ENCODE data around the gene DTL.

DTL gene

DNA sequence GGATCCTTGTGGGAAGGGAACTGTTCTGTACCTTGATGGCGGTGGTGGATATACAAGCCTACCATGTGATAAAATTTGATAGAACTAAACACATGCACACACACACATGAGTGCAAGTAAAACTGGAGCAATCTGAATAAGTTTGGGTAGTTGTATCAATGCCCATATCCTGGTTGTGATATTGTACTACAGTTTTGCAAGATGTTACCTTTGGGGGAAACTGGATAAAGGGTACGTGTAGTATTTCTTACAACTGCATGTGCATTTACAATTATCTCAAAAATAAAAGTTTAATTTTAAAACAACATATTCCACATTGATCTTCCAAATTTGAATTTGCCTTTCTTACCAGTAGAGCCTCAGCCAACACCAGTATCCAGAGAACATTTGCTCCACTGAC, 99.6 kb downstream of the DTL start:
- no peak for DNase-seq

DNA sequence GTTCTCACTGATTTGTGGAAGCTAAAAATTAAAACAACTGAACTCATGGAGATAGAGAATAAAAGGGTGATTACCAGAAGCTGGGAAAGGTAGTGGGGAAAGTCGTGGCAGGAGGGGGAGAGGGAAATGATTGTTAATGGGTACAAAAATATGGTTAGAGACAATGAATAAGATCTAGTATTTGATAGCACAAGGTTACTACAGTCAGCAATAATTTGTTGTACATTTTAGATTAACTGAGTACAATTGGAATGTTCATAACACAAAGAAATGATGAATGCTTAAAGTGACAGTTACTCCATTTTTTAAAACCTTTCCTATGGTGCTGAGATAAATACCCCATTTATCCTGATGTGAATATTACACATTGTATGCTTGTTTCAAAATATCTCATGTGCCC, 102.3 kb downstream of the DTL start:
- no peak for DNase-seq

DNA sequence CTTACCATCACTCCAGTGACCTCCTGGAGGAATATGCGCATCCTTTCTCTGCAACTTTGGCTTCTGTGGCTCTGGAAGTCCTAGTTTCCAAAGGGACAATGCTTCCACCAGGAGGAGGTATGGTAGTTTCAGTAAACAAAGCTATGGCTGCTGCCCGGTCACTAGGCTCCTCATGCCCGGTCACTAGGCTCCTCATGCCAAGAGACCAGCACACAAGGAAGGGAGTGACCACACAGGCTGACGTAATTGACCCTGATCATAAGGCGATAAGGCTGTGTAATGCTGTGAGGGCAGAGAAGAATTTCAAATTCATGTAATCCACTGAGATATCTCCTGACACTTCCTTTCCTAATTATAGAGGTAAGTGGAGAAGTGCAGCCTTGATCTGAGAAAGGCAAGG, 102.9 kb downstream of the DTL start:
- DNase-seq, result no peak

DNA sequence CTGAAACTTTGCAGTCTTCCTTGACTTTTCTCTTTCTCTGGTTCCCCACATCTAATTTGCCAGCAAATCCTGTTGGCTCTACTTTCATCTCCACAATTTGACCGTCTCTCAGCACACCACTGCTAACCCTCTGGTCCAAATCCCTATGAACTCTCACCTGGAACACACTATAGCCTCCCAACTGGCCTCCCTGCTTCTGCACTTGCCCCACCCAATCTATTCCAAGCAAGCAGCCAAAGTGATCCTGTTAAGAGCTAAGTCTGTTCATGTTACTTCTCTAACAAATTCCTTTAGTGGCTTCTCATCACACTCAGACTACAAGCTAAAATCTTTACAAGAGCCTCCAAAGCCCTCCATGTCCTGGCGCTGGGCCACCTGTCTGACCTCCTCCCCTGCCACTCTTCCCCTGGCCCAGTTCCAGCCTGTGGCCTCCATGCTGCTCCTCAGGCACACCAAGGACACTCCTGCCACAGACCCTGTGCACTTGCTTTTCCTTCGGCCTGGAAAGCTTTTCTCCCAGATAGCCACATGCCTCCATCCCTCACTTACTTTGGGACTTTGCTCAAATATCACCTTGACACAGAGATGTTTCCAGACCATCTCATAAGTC, 104.1 kb downstream of the DTL start:
- no peak for DNase-seq

DNA sequence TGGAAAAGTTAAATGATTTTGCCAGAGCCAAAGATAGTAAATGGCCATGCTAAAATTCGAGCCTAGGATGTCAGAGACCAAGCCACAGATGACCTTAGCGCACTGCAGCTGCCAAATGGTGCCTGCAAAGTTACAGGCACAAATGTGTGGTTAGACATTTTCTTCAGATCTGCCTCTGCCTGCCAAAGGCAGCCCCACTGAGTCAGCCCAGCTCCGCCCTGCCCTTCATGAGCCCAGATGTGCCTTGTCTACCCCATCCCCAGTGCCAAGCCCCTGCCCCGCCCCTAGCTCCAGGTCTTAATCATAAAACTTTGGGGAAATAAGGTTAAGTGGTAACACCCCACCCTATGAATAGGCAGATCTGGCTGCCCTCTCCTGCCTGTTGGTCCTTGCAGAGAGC, 105.9 kb downstream of the DTL start:
- DNase-seq, result no peak

DNA sequence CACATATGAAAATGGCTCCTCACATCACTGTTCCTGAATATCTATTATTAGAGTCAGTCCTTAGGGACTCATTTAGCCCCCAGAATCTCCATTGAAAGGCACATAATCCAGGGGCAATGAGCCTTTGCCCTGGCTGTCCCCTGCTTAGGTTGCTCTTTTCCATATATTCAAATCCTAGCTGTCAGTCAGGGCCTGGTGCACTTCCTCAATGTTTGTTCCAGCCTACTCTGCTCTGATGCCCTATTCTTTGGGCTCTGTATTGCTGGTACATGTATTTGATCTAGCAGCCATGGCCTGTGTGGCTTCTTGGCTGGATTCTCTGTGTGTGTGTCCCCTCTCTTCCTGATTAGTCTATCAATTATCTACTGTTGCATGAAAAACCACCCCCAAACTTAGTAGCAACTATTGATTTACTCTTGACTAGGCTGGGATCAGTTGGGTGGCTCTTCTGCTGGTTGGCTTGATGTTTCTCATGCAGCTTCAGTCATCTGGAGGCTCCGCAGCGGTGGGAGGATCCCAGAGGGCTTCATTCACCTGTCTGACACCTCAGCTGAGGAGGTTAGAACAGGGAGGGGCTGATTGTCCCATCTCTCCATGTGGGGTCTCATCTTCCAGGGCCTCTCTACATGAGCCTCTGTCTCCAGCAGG, 107.5 kb downstream of the DTL start:
- DNase-seq, result no peak

DNA sequence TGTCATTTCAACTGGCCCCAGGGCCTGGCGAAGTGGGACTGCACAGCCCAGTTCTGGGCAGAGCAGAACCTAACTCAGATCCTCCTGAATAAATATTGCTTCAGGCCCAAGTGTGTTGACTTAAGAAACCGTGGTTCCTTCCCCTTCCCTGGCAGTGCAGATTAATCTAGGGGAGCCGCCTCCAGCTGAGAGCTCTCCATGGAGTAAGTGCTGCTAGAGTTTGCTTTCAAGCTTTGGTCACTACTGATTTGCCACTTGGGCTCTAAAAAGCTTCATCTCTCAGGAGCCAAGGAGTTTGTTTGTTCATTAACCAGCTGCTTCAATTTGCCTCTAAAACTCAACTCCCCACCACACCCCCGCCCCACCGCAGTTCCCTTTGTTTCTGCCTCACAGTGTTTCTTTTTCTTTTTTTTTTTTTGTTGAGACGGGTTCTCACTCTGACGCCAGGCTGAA, 112.1 kb downstream of the DTL start:
- no peak for DNase-seq

DNA sequence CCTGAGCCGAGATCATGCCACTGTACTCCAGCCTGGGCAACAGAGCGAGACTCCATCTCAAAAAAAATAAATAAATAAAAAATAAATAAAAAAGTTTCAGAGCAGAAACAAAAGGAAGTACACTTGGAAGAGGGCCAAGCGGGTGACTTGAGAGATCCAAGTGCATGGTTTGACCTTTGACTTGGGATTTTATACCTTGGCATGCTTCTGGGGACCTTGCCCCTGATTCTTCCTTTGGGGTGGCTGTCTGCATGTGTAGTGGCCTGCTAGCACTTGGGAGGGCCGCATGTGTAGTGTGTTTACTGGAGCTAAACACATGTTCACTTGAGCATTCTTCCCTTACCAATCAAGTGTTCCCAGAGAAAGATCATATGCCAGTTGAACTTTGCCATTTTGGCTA, 114.0 kb downstream of the DTL start:
- no peak for DNase-seq

DNA sequence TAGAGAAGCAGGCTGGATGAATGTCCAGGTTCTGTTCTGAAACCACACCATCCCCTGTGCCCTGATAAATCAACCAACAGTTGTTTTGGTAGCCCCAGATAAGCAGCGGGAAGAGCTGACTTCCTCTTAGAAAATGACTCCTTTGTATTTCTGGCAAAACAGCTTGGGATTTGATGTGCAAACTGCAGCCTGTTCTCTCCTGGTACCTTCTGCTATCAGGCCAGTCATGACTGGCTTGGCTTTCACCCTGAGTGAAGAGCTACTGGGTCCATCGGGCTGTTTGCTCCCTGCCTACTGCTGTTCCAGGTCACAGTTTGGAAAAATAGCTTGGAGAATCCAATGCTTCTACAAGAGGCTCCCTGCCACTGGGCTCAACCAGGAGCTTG, 116.8 kb downstream of the DTL start:
- DNase-seq, result no peak

DNA sequence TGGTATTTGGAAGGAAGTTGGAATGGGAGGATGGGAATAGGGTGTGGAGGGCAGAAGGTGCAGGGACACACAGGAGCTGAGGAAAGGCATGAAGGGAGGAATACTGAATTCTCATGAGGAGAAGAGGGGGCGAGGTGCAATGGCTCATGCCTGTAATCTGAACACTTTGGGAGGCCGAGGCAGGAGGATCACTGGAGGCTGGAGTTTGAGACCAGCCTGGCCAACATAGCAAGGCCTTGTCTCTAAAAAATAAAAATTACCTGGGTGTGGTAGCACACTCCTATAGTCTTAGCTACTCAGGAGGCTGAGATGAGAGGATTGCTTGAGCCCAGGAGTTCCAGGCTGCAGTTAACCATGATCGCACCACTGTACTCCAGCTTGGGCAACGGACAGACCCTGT, 117.3 kb downstream of the DTL start:
- DNase-seq, result no peak

DNA sequence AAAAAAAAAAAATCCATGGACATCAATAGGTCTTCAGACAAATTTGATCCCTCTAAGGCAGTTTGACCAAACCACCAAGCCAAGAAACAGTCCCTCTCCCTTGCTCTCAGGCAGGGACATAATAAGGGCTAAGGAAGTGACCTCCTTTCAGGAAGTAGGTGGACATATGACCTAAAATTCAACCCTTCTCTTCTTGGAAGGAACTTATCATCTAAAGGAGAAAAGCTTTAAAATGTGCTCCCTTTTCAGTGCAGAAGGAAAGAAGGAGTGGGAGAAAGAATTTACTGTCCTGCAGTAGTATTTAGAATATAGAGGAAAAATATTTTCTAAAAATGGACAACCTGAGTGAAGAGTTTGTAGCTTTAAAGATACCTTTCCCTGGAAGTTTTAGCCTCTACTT, 118.1 kb downstream of the DTL start:
- no peak for DNase-seq
